ENCODE results near the gene CYYR1. TPM values are rescaled to one million over a fixed set of nuclear protein-coding genes. Genes with fewer than 3 reads are reported as not detected.

The CYYR1 gene
- polyA plus RNA-seq, 1 donor from 2014 or later = 0.62 TPM

DNA sequence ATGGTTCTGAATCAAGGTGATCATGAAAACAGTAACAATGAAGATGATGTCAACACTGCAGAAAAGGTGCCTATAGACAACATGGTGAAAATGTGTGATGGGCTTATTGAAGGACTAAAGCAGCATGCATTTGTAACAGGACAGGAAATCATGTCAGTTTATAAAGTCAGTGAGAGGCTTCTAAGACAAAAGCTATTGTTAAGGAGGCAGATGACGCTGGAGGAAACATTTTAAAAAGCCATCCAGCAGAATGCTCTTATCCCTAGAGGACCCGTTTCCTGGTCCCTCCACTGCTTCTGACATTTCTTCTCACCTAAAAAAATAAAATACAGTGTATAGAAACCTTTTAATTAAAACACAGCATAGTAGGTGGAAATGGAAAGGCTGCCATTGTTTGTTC, 40.9 kb downstream of the CYYR1 start:
- H4K20me1 ChIP-seq (ENCODE audit: insufficient read depth) = no peaks in the 10 kb centered on the region
- no peaks in the 10 kb centered on the region for H3K9me3 ChIP-seq (ENCODE audit: low read length)
- H3K79me2 ChIP-seq (replicated peaks; ENCODE audit: insufficient read depth, low read length) = no peaks in the 10 kb centered on the region
- no peak overlapping the region for H3K27ac ChIP-seq (ENCODE audit: low read length)
- H3K36me3 ChIP-seq (ENCODE audit: insufficient read depth, low read length) = no peaks in the 10 kb centered on the region
- H3K9ac ChIP-seq (ENCODE audit: low read length) = no peak overlapping the region
- TF ChIP-seq EP300 (conservative IDR thresholded peaks at IDR 0.05; ENCODE audit: poor library complexity, severe bottlenecking) = no peak
- no peak for TF ChIP-seq MXI1 (conservative IDR thresholded peaks at IDR 0.05; ENCODE audit: poor library complexity, severe bottlenecking)
- no peak for TF ChIP-seq EZH2 (IDR thresholded peaks at IDR 0.05; ENCODE audit: borderline replicate concordance, insufficient read depth, low read length, poor library complexity, severe bottlenecking)
- TF ChIP-seq POLR2AphosphoS5 (IDR thresholded peaks at IDR 0.05) = no peak
- TF ChIP-seq REST (IDR thresholded peaks at IDR 0.05; ENCODE audit: borderline replicate concordance) = no peak
- no peak for TF ChIP-seq SMC3 (conservative IDR thresholded peaks at IDR 0.05; ENCODE audit: poor library complexity)
- no peak for TF ChIP-seq CTCF (IDR thresholded peaks at IDR 0.05; ENCODE audit: poor library complexity, severe bottlenecking)
- TF ChIP-seq RAD21 (conservative IDR thresholded peaks at IDR 0.05) = no peak
- TF ChIP-seq TAF1 (IDR thresholded peaks at IDR 0.05; ENCODE audit: low read depth) = no peak
- H3F3A ChIP-seq (ENCODE audit: insufficient read depth, low read length, poor library complexity, severe bottlenecking) = no peaks in the 10 kb centered on the region
- H3K9me2 ChIP-seq (ENCODE audit: insufficient read depth, low read length) = no peaks in the 10 kb centered on the region
- H3K4me2 ChIP-seq (ENCODE audit: low read length) = no peak overlapping the region
- H3K4me3 ChIP-seq (ENCODE audit: low read length) = no peak overlapping the region
- H3K27me3 ChIP-seq (ENCODE audit: insufficient read depth, low read depth, low read length) = no peaks in the 10 kb centered on the region
- no peak overlapping the region for H2AFZ ChIP-seq (ENCODE audit: low read depth, low read length)

- H3K27ac ChIP-seq (ENCODE audit: low read length) = no peak overlapping the region
- no peaks in the 10 kb centered on the region for H3F3A ChIP-seq (ENCODE audit: insufficient read depth, low read length, poor library complexity, severe bottlenecking)
- H3K9ac ChIP-seq (ENCODE audit: low read length) = no peak overlapping the region
- H3K79me2 ChIP-seq (replicated peaks; ENCODE audit: insufficient read depth, low read length) = no peaks in the 10 kb centered on the region
- H2AFZ ChIP-seq (ENCODE audit: low read depth, low read length) = no peak overlapping the region
- no peaks in the 10 kb centered on the region for H4K20me1 ChIP-seq (ENCODE audit: insufficient read depth)
- no peak for TF ChIP-seq TAF1 (IDR thresholded peaks at IDR 0.05; ENCODE audit: low read depth)
- no peak for TF ChIP-seq MXI1 (conservative IDR thresholded peaks at IDR 0.05; ENCODE audit: poor library complexity, severe bottlenecking)
- TF ChIP-seq REST (IDR thresholded peaks at IDR 0.05; ENCODE audit: borderline replicate concordance) = no peak
- TF ChIP-seq RAD21 (conservative IDR thresholded peaks at IDR 0.05) = no peak
- TF ChIP-seq EP300 (conservative IDR thresholded peaks at IDR 0.05; ENCODE audit: poor library complexity, severe bottlenecking) = no peak
- TF ChIP-seq SMC3 (conservative IDR thresholded peaks at IDR 0.05; ENCODE audit: poor library complexity) = no peak
- no peak for TF ChIP-seq EZH2 (IDR thresholded peaks at IDR 0.05; ENCODE audit: borderline replicate concordance, insufficient read depth, low read length, poor library complexity, severe bottlenecking)
- no peak for TF ChIP-seq POLR2AphosphoS5 (IDR thresholded peaks at IDR 0.05)
- TF ChIP-seq CTCF (IDR thresholded peaks at IDR 0.05; ENCODE audit: poor library complexity, severe bottlenecking) = no peak
- H3K9me3 ChIP-seq (ENCODE audit: low read length) = no peaks in the 10 kb centered on the region
- no peak overlapping the region for H3K4me2 ChIP-seq (ENCODE audit: low read length)
- H3K9me2 ChIP-seq (ENCODE audit: insufficient read depth, low read length) = no peaks in the 10 kb centered on the region
- no peak overlapping the region for H3K4me3 ChIP-seq (ENCODE audit: low read length)
- no peaks in the 10 kb centered on the region for H3K27me3 ChIP-seq (ENCODE audit: insufficient read depth, low read depth, low read length)
- H3K36me3 ChIP-seq (ENCODE audit: insufficient read depth, low read length) = no peaks in the 10 kb centered on the region
These were observed 43.6 kb downstream of the CYYR1 start for GRCh38 chr21:26529526-26529925.

Measured in neural cell (in vitro differentiated cells).